H9 (cell line): ENCODE data around the gene PEMT. TPM values are rescaled to one million over a fixed set of nuclear protein-coding genes. Genes with fewer than 3 reads are reported as not detected.
A peak's percentile ranks its signal among the peaks of the same experiment; 100 is the strongest.

ENCODE experiments used
- DNase-seq: peaks from one replicate; pipeline ENCODE4 v3.0.0-alpha.2; 2017
- H2AFZ ChIP-seq: one replicate; pipeline ENCODE4 v1.6.1; 2013; ENCODE audit warnings: mild to moderate bottlenecking, low read length, control low read depth, moderate library complexity
- H2AK5ac ChIP-seq: 2 replicates; pipeline ENCODE4 v1.6.1; 2013; ENCODE audit warnings: low read length, control low read depth, mixed read lengths; ENCODE audit not compliant: insufficient read length
- H2BK120ac ChIP-seq: one replicate; pipeline ENCODE4 v1.6.1; 2013; ENCODE audit warnings: low read depth, mild to moderate bottlenecking, low read length, control low read depth, inconsistent platforms; ENCODE audit not compliant: poor library complexity, severe bottlenecking
- H2BK12ac ChIP-seq: 2 replicates; pipeline ENCODE4 v1.6.1; 2013; ENCODE audit warnings: low read length, control low read depth, mixed read lengths, low read depth; ENCODE audit not compliant: insufficient read length
- H2BK15ac ChIP-seq: 2 replicates; pipeline ENCODE4 v1.6.1; 2013; ENCODE audit warnings: low read depth, low read length, control low read depth
- H2BK20ac ChIP-seq: one replicate; pipeline ENCODE4 v1.6.1; 2013; ENCODE audit warnings: low read depth, mild to moderate bottlenecking, low read length, control low read depth, inconsistent platforms; ENCODE audit not compliant: poor library complexity, severe bottlenecking
- H2BK5ac ChIP-seq: 2 replicates; pipeline ENCODE4 v1.6.1; 2013; ENCODE audit warnings: low read length, control low read depth, mixed read lengths; ENCODE audit not compliant: insufficient read length
- H3K14ac ChIP-seq: 2 replicates; pipeline ENCODE4 v1.6.1; 2013; ENCODE audit warnings: low read length, control low read depth; ENCODE audit not compliant: insufficient read depth
- H3K18ac ChIP-seq: 2 replicates; pipeline ENCODE4 v1.6.1; 2013; ENCODE audit warnings: low read depth, mild to moderate bottlenecking, mixed read lengths, low read length, control low read depth; ENCODE audit not compliant: insufficient read length
- H3K23ac ChIP-seq: 2 replicates; pipeline ENCODE4 v1.6.1; 2013; ENCODE audit warnings: low read length, control low read depth, mixed read lengths, low read depth; ENCODE audit not compliant: insufficient read length
- H3K23me2 ChIP-seq: 2 replicates; pipeline ENCODE4 v1.6.1; 2013; ENCODE audit warnings: low read depth, mild to moderate bottlenecking, mixed read lengths, low read length, control low read depth; ENCODE audit not compliant: insufficient read length, poor library complexity, severe bottlenecking
- H3K27ac ChIP-seq: 2 replicates; pipeline ENCODE4 v1.5.1; 2013; ENCODE audit warnings: low read length, control low read depth, mixed read lengths, low read depth; ENCODE audit not compliant: insufficient read length
- H3K27me3 ChIP-seq: 2 replicates; pipeline ENCODE4 v1.6.1; 2013; ENCODE audit warnings: low read length, control low read depth, inconsistent platforms; ENCODE audit not compliant: insufficient read depth
- H3K4ac ChIP-seq: 2 replicates; pipeline ENCODE4 v1.6.1; 2013; ENCODE audit warnings: low read depth, mild to moderate bottlenecking, control low read depth, inconsistent platforms, low read length, moderate library complexity
- H3K4me1 ChIP-seq: 2 replicates; pipeline ENCODE4 v1.6.1; 2013; ENCODE audit warnings: low read length, control low read depth, inconsistent platforms; ENCODE audit not compliant: insufficient read depth
- H3K4me2 ChIP-seq: 2 replicates; pipeline ENCODE4 v1.6.1; 2013; ENCODE audit warnings: low read length, control low read depth, mixed read lengths; ENCODE audit not compliant: insufficient read length, insufficient read depth
- H3K56ac ChIP-seq: 2 replicates; pipeline ENCODE4 v1.6.1; 2013; ENCODE audit warnings: low read depth, mild to moderate bottlenecking, mixed read lengths, low read length, control low read depth; ENCODE audit not compliant: insufficient read length
- H3K79me1 ChIP-seq: 2 replicates; pipeline ENCODE4 v1.6.1; 2013; ENCODE audit warnings: low read depth, mild to moderate bottlenecking, moderate library complexity, low read length, control low read depth, inconsistent platforms; ENCODE audit not compliant: insufficient read depth, poor library complexity, severe bottlenecking
- H3K79me2 ChIP-seq: 2 replicates; pipeline ENCODE4 v1.6.1; 2013; ENCODE audit warnings: low read length, control low read depth, inconsistent platforms; ENCODE audit not compliant: insufficient read depth
- H3K9ac ChIP-seq: 2 replicates; pipeline ENCODE4 v1.6.1; 2013; ENCODE audit warnings: low read length, control low read depth, mixed read lengths; ENCODE audit not compliant: insufficient read length; ENCODE audit errors: extremely low read depth
- H3K9me3 ChIP-seq: one replicate; pipeline ENCODE4 v1.6.1; 2013; ENCODE audit warnings: low read depth, low read length, inconsistent platforms; ENCODE audit not compliant: control insufficient read depth
- H3T11ph ChIP-seq: one replicate; pipeline ENCODE4 v1.6.1; 2013; ENCODE audit warnings: mild to moderate bottlenecking, low read length, control low read depth, inconsistent platforms
- H4K20me1 ChIP-seq: one replicate; pipeline ENCODE4 v1.6.1; 2013; ENCODE audit not compliant: control insufficient read depth, insufficient read length, insufficient read depth
- H4K5ac ChIP-seq: 2 replicates; pipeline ENCODE4 v1.6.1; 2013; ENCODE audit warnings: low read depth, mild to moderate bottlenecking, mixed read lengths, low read length, control low read depth; ENCODE audit not compliant: insufficient read length
- H4K8ac ChIP-seq: replicated peaks from 2 replicates; pipeline ENCODE4 v1.6.1; 2013; ENCODE audit warnings: low read length, control low read depth, mixed read lengths, low read depth; ENCODE audit not compliant: insufficient read length
- H4K91ac ChIP-seq: 2 replicates; pipeline ENCODE4 v1.6.1; 2013; ENCODE audit warnings: low read depth, mild to moderate bottlenecking, moderate library complexity, mixed read lengths, low read length, control low read depth; ENCODE audit not compliant: insufficient read length
- H3K27ac Mint-ChIP-seq, 3 experiments: 2 replicates in 2 of 3; 3 replicates in 1 of 3; pipeline ENCODE4 v1.8.0; 2020 to 2021; ENCODE audit warnings: mixed read lengths in 3 of 3, mild to moderate bottlenecking in 1 of 3, moderate library complexity in 1 of 3
- H3K27me3 Mint-ChIP-seq: 2 replicates; pipeline ENCODE4 v1.8.0; 2021; ENCODE audit warnings: low read depth, mild to moderate bottlenecking, moderate library complexity, mixed read lengths
- H3K36me3 Mint-ChIP-seq, 3 experiments: 2 replicates in 2 of 3; 3 replicates in 1 of 3; pipeline ENCODE4 v1.8.0; 2020 to 2021; ENCODE audit warnings: low read depth in 3 of 3, mixed read lengths in 3 of 3; ENCODE audit not compliant: insufficient read depth in 1 of 3
- H3K4me1 Mint-ChIP-seq, 2 experiments: 2 replicates each; pipeline ENCODE4 v1.8.0; 2020; ENCODE audit warnings: mixed read lengths in 2 of 2
- H3K4me3 Mint-ChIP-seq, 2 experiments: 2 replicates in 1 of 2; 3 replicates in 1 of 2; pipeline ENCODE4 v1.8.0; 2020 to 2021; ENCODE audit warnings: mild to moderate bottlenecking in 2 of 2, mixed read lengths in 2 of 2, moderate library complexity in 1 of 2
- H3K9me3 Mint-ChIP-seq, 2 experiments: 2 replicates in 1 of 2; 3 replicates in 1 of 2; pipeline ENCODE4 v1.8.0; 2020; ENCODE audit warnings: mild to moderate bottlenecking in 2 of 2, mixed read lengths in 2 of 2, moderate library complexity in 1 of 2
- CTCF ChIP-seq: fragments of 200-600 bp; sonication (generic); conservative IDR thresholded peaks from 3 replicates; pipeline ENCODE4 v1.8.0; 2021; ENCODE audit warnings: antibody characterized with exemption, mild to moderate bottlenecking
- WGBS: extraction: QIAGEN DNeasy Blood & Tissue Kit; methylation state at CpG from one replicate; pipeline ENCODE4 v1.1.7; 2013; ENCODE audit warnings: missing lambda C conversion rate, low lambda C conversion rate, mixed read lengths; ENCODE audit not compliant: insufficient read length; ENCODE audit errors: extremely low coverage; 5-methylcytosine and 5-hydroxymethylcytosine counted together
- total RNA-seq: library from RNA; stranded (reverse); gene quantifications from 2 replicates; pipeline ENCODE4 v1.2.1, GENCODE V29; 2021

The PEMT gene
- total RNA-seq, 1 experiment from 2014 or later: 63.2 TPM

- no peak overlapping the region for H2BK120ac ChIP-seq
- H4K5ac ChIP-seq: no peak overlapping the region
- no peak overlapping the region for H3K4ac ChIP-seq
- no peak overlapping the region for H4K91ac ChIP-seq
- no peak for TF ChIP-seq CTCF
- Mint-ChIP-seq H3K27me3 (peaks cover 6% of the 10 kb centered on the region), H3K9me3 (peaks cover 0 to 6% of the 10 kb centered on the region in 2 experiments; a peak in 3 of 5 replicates), H3K4me3 (no peak overlapping the region), H3K27ac (peak overlapping the region in 2 of 3 experiments; percentile 20 to 34; a peak in 3 of 7 replicates), H3K4me1 (peaks cover 20 to 21% of the 10 kb centered on the region in 2 experiments), H3K36me3 (no peaks in the 10 kb centered on the region; a peak in 1 of 7 replicates)
- H3K9ac ChIP-seq: no peak overlapping the region
- no peak overlapping the region for H3K56ac ChIP-seq
- no peaks in the 10 kb centered on the region for H3K79me1 ChIP-seq
- H2AK5ac ChIP-seq: no peak overlapping the region
- no peak overlapping the region for H2BK5ac ChIP-seq
- no peak overlapping the region for H2BK20ac ChIP-seq
- no peaks in the 10 kb centered on the region for H3K23me2 ChIP-seq
- no peaks in the 10 kb centered on the region for H3K27me3 ChIP-seq
- no peaks in the 10 kb centered on the region for H3K4me1 ChIP-seq
- H3T11ph ChIP-seq: no peak overlapping the region
- H3K23ac ChIP-seq: no peak overlapping the region
- H3K14ac ChIP-seq: no peak overlapping the region
- H4K20me1 ChIP-seq: no peaks in the 10 kb centered on the region
- no peak for DNase-seq
- no CpG with 5 or more reads among the region's 2 CpGs for WGBS
- no peak overlapping the region for H2AFZ ChIP-seq
- no peak overlapping the region for H3K4me2 ChIP-seq
- no peak overlapping the region for H4K8ac ChIP-seq
- no peaks in the 10 kb centered on the region for H3K9me3 ChIP-seq
- no peak overlapping the region for H3K27ac ChIP-seq
- H3K18ac ChIP-seq: peak overlapping the region; percentile 2
- H3K79me2 ChIP-seq: no peaks in the 10 kb centered on the region
- H2BK12ac ChIP-seq: no peak overlapping the region
- H2BK15ac ChIP-seq: no peak overlapping the region
Measured at GRCh38 chr17:17638467-17638866, 47.0 kb upstream of the PEMT start.
